Breast epithelium (tissue), 3 donors: ENCODE data around the gene GHRHR.

ENCODE experiments used
- POLR2A ChIP-seq: fragments of 450-650 bp; IDR thresholded peaks from one replicate; pipeline ENCODE4 v1.6.1; 2016; ENCODE audit warnings: antibody characterized with exemption, mild to moderate bottlenecking, moderate library complexity
- POLR2AphosphoS5 ChIP-seq, 3 donors: sonication (generic); formaldehyde crosslinking; IDR thresholded peaks; one replicate each; pipeline ENCODE4 v1.6.1; 2017; ENCODE audit warnings: antibody characterized with exemption in 3 of 3
- TF ChIP-seq, protein P1 (sequence below), 3 donors: fragments of 450-650 bp; IDR thresholded peaks; one replicate each; pipeline ENCODE4 v1.5.1; 2016 to 2017; ENCODE audit warnings: antibody characterized with exemption in 3 of 3, mild to moderate bottlenecking in 3 of 3, moderate library complexity in 3 of 3

DNA sequence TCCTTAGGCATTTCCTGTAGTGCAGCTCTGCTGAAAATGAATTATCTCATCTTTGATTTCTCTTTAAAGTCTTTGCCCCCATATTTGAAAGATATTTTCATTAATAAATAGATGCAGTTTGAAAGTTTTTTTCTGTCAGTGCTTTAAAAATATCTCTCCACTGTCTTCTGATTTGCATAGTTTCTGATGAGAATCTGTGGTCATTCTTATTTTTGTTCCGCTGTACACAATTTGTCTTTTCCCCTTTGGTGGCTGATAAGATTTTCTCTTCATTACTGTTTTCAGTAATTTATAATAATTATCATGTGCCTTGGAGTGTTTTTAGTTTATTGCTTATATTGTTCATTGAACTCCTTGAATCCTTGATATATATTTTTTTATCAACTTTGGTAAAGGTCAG, 7.0 kb upstream of the GHRHR start:
- TF ChIP-seq POLR2A (no peak), POLR2AphosphoS5 (IDR thresholded peaks at IDR 0.05) (no peak)
- TF ChIP-seq, protein P1, sequence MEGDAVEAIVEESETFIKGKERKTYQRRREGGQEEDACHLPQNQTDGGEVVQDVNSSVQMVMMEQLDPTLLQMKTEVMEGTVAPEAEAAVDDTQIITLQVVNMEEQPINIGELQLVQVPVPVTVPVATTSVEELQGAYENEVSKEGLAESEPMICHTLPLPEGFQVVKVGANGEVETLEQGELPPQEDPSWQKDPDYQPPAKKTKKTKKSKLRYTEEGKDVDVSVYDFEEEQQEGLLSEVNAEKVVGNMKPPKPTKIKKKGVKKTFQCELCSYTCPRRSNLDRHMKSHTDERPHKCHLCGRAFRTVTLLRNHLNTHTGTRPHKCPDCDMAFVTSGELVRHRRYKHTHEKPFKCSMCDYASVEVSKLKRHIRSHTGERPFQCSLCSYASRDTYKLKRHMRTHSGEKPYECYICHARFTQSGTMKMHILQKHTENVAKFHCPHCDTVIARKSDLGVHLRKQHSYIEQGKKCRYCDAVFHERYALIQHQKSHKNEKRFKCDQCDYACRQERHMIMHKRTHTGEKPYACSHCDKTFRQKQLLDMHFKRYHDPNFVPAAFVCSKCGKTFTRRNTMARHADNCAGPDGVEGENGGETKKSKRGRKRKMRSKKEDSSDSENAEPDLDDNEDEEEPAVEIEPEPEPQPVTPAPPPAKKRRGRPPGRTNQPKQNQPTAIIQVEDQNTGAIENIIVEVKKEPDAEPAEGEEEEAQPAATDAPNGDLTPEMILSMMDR (IDR thresholded peaks at IDR 0.05) = no peak
